Skeletal muscle satellite cell (primary cell): ENCODE data around the gene CTPS2.
"Not testable (repeated sequence)": the region's sequence is repeated elsewhere in the genome, so short reads cannot be mapped to it uniquely, and the experiment has no call there.

ENCODE experiments used
- H3K27me3 ChIP-seq: 2 replicates; pipeline ENCODE4 v1.7.0; 2013; ENCODE audit warnings: low read length; ENCODE audit not compliant: control insufficient read depth, insufficient read depth
- H3K36me3 ChIP-seq: 2 replicates; pipeline ENCODE4 v1.7.0; 2013; ENCODE audit warnings: mild to moderate bottlenecking, control low read depth, low read length; ENCODE audit not compliant: insufficient read depth
- H3K4me1 ChIP-seq: 2 replicates; pipeline ENCODE4 v1.7.0; 2013; ENCODE audit warnings: low read length; ENCODE audit not compliant: control insufficient read depth, insufficient read depth
- H3K4me2 ChIP-seq: 2 replicates; pipeline ENCODE4 v1.7.0; 2013; ENCODE audit warnings: mild to moderate bottlenecking, low read length
- H3K4me3 ChIP-seq: 2 replicates; pipeline ENCODE4 v1.7.0; 2013; ENCODE audit warnings: low read length
- H3K9ac ChIP-seq: 2 replicates; pipeline ENCODE4 v1.7.0; 2013; ENCODE audit warnings: mild to moderate bottlenecking, low read depth, low read length, moderate library complexity
- H3K9me3 ChIP-seq: replicated peaks from 2 replicates; pipeline ENCODE4 v1.7.0; 2013; ENCODE audit warnings: mild to moderate bottlenecking, control low read depth, low read length

The CTPS2 gene

GRCh38 chrX:16619024-16619423, 93.4 kb downstream of the CTPS2 start:
- no peak overlapping the region for H3K4me2 ChIP-seq
- no peaks in the 10 kb centered on the region for H3K4me1 ChIP-seq
- no peaks in the 10 kb centered on the region for H3K27me3 ChIP-seq
- H3K36me3 ChIP-seq = peaks cover 3% of the 10 kb centered on the region
- H3K9ac ChIP-seq = no peak overlapping the region
- no peak overlapping the region for H3K4me3 ChIP-seq
- no peaks in the 10 kb centered on the region for H3K9me3 ChIP-seq

- peaks cover 1% of the 10 kb centered on the region for H3K27me3 ChIP-seq
- H3K9me3 ChIP-seq = no peaks in the 10 kb centered on the region
- H3K4me3 ChIP-seq = no peak overlapping the region
- no peak overlapping the region for H3K4me2 ChIP-seq
- H3K4me1 ChIP-seq = no peaks in the 10 kb centered on the region
- no peak overlapping the region for H3K9ac ChIP-seq
- peaks cover 3% of the 10 kb centered on the region for H3K36me3 ChIP-seq
Observed at GRCh38 chrX:16618422-16618821, 94.0 kb downstream of the CTPS2 start.

DNA sequence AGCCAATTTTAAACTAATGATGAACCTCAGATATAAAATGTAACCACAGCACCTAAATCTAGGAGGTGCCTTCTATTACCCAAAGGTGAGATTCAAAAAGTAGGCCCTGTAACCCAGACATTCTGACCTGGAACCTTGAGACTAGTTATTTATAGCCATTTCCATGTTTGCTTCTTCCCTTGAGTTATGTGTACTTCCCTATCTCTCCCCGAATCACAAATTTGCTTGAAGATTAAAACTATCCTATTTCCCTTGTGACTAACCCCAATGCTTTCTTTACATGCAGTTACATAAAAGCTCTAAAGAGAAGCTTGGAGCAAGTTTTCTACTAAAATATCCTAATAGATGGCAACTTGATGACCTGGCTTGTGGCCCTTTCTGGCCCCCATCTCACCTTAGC, 95.1 kb downstream of the CTPS2 start:
- peaks cover 7% of the 10 kb centered on the region for H3K27me3 ChIP-seq
- H3K36me3 ChIP-seq = peaks cover 3% of the 10 kb centered on the region
- H3K4me3 ChIP-seq = no peak overlapping the region
- no peak overlapping the region for H3K4me2 ChIP-seq
- no peaks in the 10 kb centered on the region for H3K9me3 ChIP-seq
- no peaks in the 10 kb centered on the region for H3K4me1 ChIP-seq
- no peak overlapping the region for H3K9ac ChIP-seq

GRCh38 chrX:16612257-16612897, 100.1 kb downstream of the CTPS2 start:
- H3K4me1 ChIP-seq = peaks cover 12% of the 10 kb centered on the region
- peaks cover 3% of the 10 kb centered on the region for H3K36me3 ChIP-seq
- H3K9ac ChIP-seq = no peak overlapping the region
- no peaks in the 10 kb centered on the region for H3K9me3 ChIP-seq
- H3K4me2 ChIP-seq = no peak overlapping the region
- peaks cover 7% of the 10 kb centered on the region for H3K27me3 ChIP-seq
- no peak overlapping the region for H3K4me3 ChIP-seq

- H3K36me3 ChIP-seq, H3K9ac ChIP-seq, H3K4me3 ChIP-seq, H3K9me3 ChIP-seq, H3K27me3 ChIP-seq: not testable (repeated sequence)
- H3K4me1 ChIP-seq = peaks cover 12% of the 10 kb centered on the region
- H3K4me2 ChIP-seq = peak overlapping the region; percentile 42
Observed at GRCh38 chrX:16610654-16611053, 101.8 kb downstream of the CTPS2 start.

GRCh38 chrX:16610121-16610621, 102.3 kb downstream of the CTPS2 start:
- Histone ChIP-seq H3K9ac (peak overlapping the region; percentile 27), H3K27me3 (peaks cover 7% of the 10 kb centered on the region), H3K36me3 (no peaks in the 10 kb centered on the region), H3K4me3 (no peak overlapping the region), H3K9me3 (no peaks in the 10 kb centered on the region), H3K4me2 (peak overlapping the region; percentile 42), H3K4me1 (peaks cover 12% of the 10 kb centered on the region)

- Histone ChIP-seq H3K4me3 (no peak overlapping the region), H3K27me3 (no peaks in the 10 kb centered on the region), H3K36me3 (no peaks in the 10 kb centered on the region), H3K4me2 (no peak overlapping the region), H3K9ac (no peak overlapping the region), H3K9me3 (no peaks in the 10 kb centered on the region), H3K4me1 (peaks cover 25% of the 10 kb centered on the region)
Observed at GRCh38 chrX:16606142-16606720, 106.2 kb downstream of the CTPS2 start.

DNA sequence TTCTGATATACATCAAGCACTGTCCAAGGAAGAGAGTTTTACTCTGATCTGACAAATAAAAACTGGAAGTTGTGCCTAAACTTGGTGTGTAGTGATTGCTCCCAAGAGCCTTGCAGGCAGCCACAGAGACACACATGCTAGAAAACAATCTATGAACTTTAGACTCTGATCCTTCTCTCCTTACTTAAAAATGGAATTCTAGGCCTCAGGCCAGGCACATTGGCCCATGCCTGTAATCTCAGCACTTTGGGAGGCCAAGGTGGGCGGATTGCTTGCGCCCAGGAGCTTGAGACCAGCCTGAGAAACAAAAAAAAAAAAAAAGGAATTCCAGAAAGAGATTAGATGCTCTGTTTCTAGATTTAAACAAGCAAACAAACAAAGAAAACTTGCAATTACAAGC, 108.1 kb downstream of the CTPS2 start:
- H3K36me3 ChIP-seq = no peaks in the 10 kb centered on the region
- H3K4me1 ChIP-seq = peaks cover 14% of the 10 kb centered on the region
- no peak overlapping the region for H3K4me3 ChIP-seq
- H3K27me3 ChIP-seq = no peaks in the 10 kb centered on the region
- H3K4me2 ChIP-seq = no peak overlapping the region
- H3K9ac ChIP-seq = no peak overlapping the region
- no peaks in the 10 kb centered on the region for H3K9me3 ChIP-seq

GRCh38 chrX:16603822-16604221, 108.6 kb downstream of the CTPS2 start:
- Histone ChIP-seq H3K9ac (no peak overlapping the region), H3K36me3 (no peaks in the 10 kb centered on the region), H3K4me2 (no peak overlapping the region), H3K27me3 (no peaks in the 10 kb centered on the region), H3K4me3 (no peak overlapping the region), H3K9me3 (no peaks in the 10 kb centered on the region), H3K4me1 (peaks cover 13% of the 10 kb centered on the region)

GRCh38 chrX:16603235-16603634, 109.2 kb downstream of the CTPS2 start:
- not testable (repeated sequence) for H3K27me3 ChIP-seq, H3K36me3 ChIP-seq, H3K9ac ChIP-seq, H3K4me3 ChIP-seq, H3K4me2 ChIP-seq, H3K9me3 ChIP-seq
- peaks cover 13% of the 10 kb centered on the region for H3K4me1 ChIP-seq

- Histone ChIP-seq H3K27me3 (no peaks in the 10 kb centered on the region), H3K9me3 (no peaks in the 10 kb centered on the region), H3K36me3 (no peaks in the 10 kb centered on the region), H3K4me1 (peaks cover 13% of the 10 kb centered on the region), H3K4me3 (no peak overlapping the region), H3K4me2 (no peak overlapping the region), H3K9ac (no peak overlapping the region)
Observed at GRCh38 chrX:16601885-16602284, 110.6 kb downstream of the CTPS2 start.

GRCh38 chrX:16594490-16594889, 118.0 kb downstream of the CTPS2 start:
- Histone ChIP-seq H3K4me1 (peaks cover 1% of the 10 kb centered on the region), H3K27me3 (no peaks in the 10 kb centered on the region), H3K36me3 (no peaks in the 10 kb centered on the region), H3K4me2 (no peak overlapping the region), H3K4me3 (no peak overlapping the region), H3K9me3 (no peaks in the 10 kb centered on the region), H3K9ac (no peak overlapping the region)
